Prostate gland (tissue), 2 donors: ENCODE data around the gene MAD1L1. TPM values are rescaled to one million over a fixed set of nuclear protein-coding genes. Genes with fewer than 3 reads are reported as not detected.

Experiments used
- DNase-seq: peaks from one replicate; pipeline ENCODE4 v3.0.0-alpha.2; 2019; ENCODE audit warnings: low spot score
- H3K27ac ChIP-seq, 2 donors: fragments of 200-600 bp; sonication (generic); 2 replicates each; pipeline ENCODE4 v1.5.1; 2017 to 2019
- H3K27me3 ChIP-seq: fragments of 200-600 bp; sonication (generic); replicated peaks from 2 replicates; pipeline ENCODE4 v1.5.1; 2019; ENCODE audit not compliant: insufficient read depth
- H3K36me3 ChIP-seq, 2 donors: fragments of 200-600 bp; sonication (generic); 1 replicate in 1 of 2; 2 replicates in 1 of 2; pipeline versions ENCODE4 v1.5.1 to v1.8.1; 2017 to 2019
- H3K4me1 ChIP-seq: fragments of 200-600 bp; sonication (generic); replicated peaks from 2 replicates; pipeline ENCODE4 v1.5.1; 2019
- H3K4me3 ChIP-seq, 2 donors: fragments of 200-600 bp; sonication (generic); 2 replicates each; pipeline ENCODE4 v1.5.1; 2017 to 2019
- H3K9me3 ChIP-seq: fragments of 200-600 bp; sonication (generic); 2 replicates; pipeline ENCODE4 v1.5.1; 2017
- CTCF ChIP-seq, 4 experiments: fragments of 200-600 bp in 2 of 4; fragments of 450-650 bp in 2 of 4; sonication (generic) in 2 of 4; IDR thresholded peaks; 1 replicate in 3 of 4; 2 replicates in 1 of 4; pipeline ENCODE4 v1.5.1; 2016 to 2019; ENCODE audit warnings: antibody characterized with exemption in 4 of 4, mild to moderate bottlenecking in 2 of 4, moderate library complexity in 2 of 4
- POLR2A ChIP-seq: fragments of 450-650 bp; IDR thresholded peaks from one replicate; pipeline ENCODE4 v1.6.1; 2016; ENCODE audit warnings: antibody characterized with exemption, mild to moderate bottlenecking
- POLR2AphosphoS5 ChIP-seq: sonication (generic); formaldehyde crosslinking; IDR thresholded peaks from one replicate; pipeline ENCODE4 v1.6.1; 2017; ENCODE audit warnings: antibody characterized with exemption
- WGBS: methylation state at CpG from one replicate; pipeline ENCODE4 v1.1.5; 2018; 5-methylcytosine and 5-hydroxymethylcytosine counted together
- intact Hi-C: fragments of 100-400 bp; cut with DNase I; formaldehyde crosslinking; loops from one replicate; pipeline ENCODE4 v1.14.2; 2022
- total RNA-seq, 2 donors: library from RNA; depleted of rRNA; stranded (reverse); fragments of >200 nt; gene quantifications; one replicate each; pipeline ENCODE4 v1.1.0, GENCODE V29; 2016

Gene MAD1L1
- total RNA-seq, 2 donors from 2014 or later: 79.3 to 91.9 TPM

- intact Hi-C loops: no loop called here
- DNase-seq: no peak
- H3K4me3 ChIP-seq: no peak overlapping the region
- H3K4me1 ChIP-seq: no peaks in the 10 kb centered on the region
- no peak overlapping the region for H3K27ac ChIP-seq
- H3K36me3 ChIP-seq: no peaks in the 10 kb centered on the region
- TF ChIP-seq POLR2AphosphoS5 (no peak), CTCF (IDR thresholded peaks at IDR 0.05) (no peak), POLR2A (no peak)
- H3K27me3 ChIP-seq: no peaks in the 10 kb centered on the region
- 71% methylated on average over 20 of the region's 20 CpGs for WGBS
- no peaks in the 10 kb centered on the region for H3K9me3 ChIP-seq
Observed at GRCh38 chr7:2034291-2035201, 198.2 kb downstream of the MAD1L1 start.

DNA sequence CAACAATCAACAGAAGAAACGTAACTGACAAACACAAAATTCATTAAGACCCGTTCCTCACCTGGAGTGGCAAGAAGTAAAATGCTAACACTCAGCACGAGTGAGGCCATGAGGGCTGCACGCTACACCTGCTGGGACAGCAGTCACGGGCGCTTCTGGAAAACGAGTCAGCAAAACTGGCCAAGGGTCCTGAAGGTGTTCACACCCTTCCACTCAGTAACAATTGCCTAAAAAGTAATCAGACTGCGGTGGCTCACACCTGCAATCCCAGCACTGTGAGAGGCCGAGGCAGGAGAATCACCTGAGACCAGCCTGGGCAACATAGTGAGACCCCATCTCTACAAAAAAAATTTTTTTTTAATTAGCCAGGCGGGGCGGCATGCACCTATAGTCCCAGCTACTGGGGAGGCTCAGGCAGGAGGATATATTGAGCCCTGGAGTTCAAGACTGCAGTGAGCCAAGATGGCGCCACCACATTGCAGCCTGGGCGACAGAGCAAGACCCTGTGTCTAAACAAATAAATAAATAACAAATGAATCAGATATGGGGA, 199.1 kb downstream of the MAD1L1 start:
- no peaks in the 10 kb centered on the region for H3K4me1 ChIP-seq

DNA sequence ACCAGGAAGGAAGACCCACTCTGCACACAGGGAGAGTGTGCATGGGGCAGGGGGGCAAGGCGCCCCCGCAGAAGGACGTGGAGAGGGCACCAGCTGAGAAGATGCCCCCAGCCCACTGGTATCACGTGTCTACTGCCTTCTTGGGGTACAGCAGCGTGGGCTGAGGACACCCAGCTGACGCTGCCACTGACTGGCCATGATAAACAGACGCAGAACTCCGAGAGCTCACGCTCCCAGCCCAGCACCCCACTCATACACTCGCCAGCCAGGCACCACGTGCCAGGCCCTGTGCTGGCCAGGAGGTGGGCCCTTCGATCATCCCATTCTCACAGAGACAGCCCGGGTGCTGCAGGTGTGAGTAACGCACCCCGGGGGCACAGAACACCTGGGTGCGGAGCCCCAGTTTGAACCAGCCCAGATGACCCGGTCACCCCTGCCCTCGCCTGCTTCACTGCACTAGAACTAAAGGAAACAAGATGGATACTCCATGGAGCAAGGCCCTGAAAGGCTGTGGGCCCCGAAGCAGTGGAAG, 199.8 kb downstream of the MAD1L1 start:
- Histone ChIP-seq H3K4me3 (no peak overlapping the region), H3K36me3 (no peaks in the 10 kb centered on the region), H3K27me3 (no peaks in the 10 kb centered on the region), H3K27ac (no peak overlapping the region), H3K9me3 (no peaks in the 10 kb centered on the region), H3K4me1 (no peaks in the 10 kb centered on the region)
- WGBS: 97% methylated on average over 19 of the region's 19 CpGs
- TF ChIP-seq CTCF (IDR thresholded peaks at IDR 0.05) (no peak), POLR2AphosphoS5 (no peak), POLR2A (no peak)
- no peak for DNase-seq
- intact Hi-C loops: no loop called here

More for the DNA sequence above, 199.1 kb downstream of the MAD1L1 start:
- Histone ChIP-seq H3K36me3 (no peaks in the 10 kb centered on the region), H3K27ac (no peak overlapping the region), H3K27me3 (no peaks in the 10 kb centered on the region), H3K9me3 (no peaks in the 10 kb centered on the region), H3K4me3 (no peak overlapping the region)
- WGBS: 95% methylated on average over 13 of the region's 13 CpGs
- intact Hi-C loops: no loop called here
- no peak for TF ChIP-seq CTCF (IDR thresholded peaks at IDR 0.05)
- TF ChIP-seq POLR2A: no peak
- DNase-seq: no peak

DNA sequence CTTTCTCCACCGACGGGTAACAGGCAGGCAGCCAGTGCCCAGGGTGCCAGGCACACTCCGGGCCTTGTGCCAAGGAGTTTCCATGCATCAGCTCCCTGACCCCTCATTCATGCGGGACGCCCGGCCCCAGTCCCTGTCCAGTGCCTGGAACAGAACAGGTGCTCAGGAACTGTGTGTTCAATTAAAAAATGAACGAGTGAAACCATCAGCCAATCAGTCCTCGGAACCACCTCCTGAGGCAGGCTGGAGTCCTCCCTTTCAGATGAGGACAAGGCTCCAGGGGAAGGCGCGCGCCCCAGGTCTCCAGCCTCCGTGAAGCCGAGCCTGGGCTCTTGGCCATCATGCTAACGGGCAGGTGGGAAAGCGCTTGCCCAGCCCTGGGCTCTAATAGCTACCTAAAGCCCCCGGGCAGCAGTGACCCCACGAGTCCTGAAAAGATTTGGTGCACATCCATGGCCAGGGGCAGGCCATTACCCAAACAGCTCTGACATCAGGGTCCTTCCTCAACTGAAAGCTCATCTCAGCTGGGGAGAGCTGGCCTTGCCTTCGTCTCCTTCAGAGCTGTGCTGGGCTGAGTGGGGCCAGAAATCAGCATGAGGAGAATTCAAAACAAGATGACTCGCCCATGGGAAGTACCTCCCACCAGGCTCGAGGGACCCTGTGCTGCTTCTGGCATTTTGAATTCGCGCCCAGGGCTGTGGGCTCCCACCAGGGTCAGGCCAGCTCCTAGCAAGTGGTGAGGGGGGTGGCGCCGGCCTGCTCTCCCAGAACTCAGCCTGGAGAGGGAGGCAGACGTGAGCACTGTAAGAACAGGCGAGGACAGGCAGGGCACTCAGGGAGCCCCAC, 200.5 kb downstream of the MAD1L1 start:
- H3K36me3 ChIP-seq: no peaks in the 10 kb centered on the region
- TF ChIP-seq POLR2A: no peak
- TF ChIP-seq POLR2AphosphoS5: no peak
- TF ChIP-seq CTCF (IDR thresholded peaks at IDR 0.05): no peak
- 85% methylated on average over 26 of the region's 26 CpGs for WGBS
- H3K9me3 ChIP-seq: no peaks in the 10 kb centered on the region
- H3K27ac ChIP-seq: no peak overlapping the region
- H3K27me3 ChIP-seq: no peaks in the 10 kb centered on the region
- DNase-seq: no peak
- no peaks in the 10 kb centered on the region for H3K4me1 ChIP-seq
- intact Hi-C loops: no loop called here
- no peak overlapping the region for H3K4me3 ChIP-seq
